Stimulated activated naive B cell treated with anti-CD40 and anti-IgM and Interleukin-4, amounts not matched to agents 10 μg/mL and 1 μg/mL and 100 μg/mL, for 72 hours (primary cell): ENCODE measurements around the gene PPIL1.

Source experiments
- ATAC-seq, 2 donors: fragments of 150-1000 bp; cut with Tn5 transposase; replicated peaks; 2 replicates each; pipeline ENCODE4 v1.10.0; 2021; ENCODE audit warnings: moderate library complexity in 1 of 2
- DNase-seq: peaks from one replicate; pipeline ENCODE4 v3.0.0; 2021
- H3K27ac Mint-ChIP-seq: one replicate; pipeline ENCODE4 v1.8.0; 2022; ENCODE audit warnings: mild to moderate bottlenecking, mixed read lengths
- H3K27me3 Mint-ChIP-seq, 2 donors: one replicate each; pipeline ENCODE4 v1.8.0; 2022; ENCODE audit warnings: mixed read lengths in 2 of 2
- H3K36me3 Mint-ChIP-seq, 2 donors: one replicate each; pipeline ENCODE4 v1.8.0; 2022; ENCODE audit warnings: mixed read lengths in 2 of 2, mild to moderate bottlenecking in 1 of 2
- H3K4me1 Mint-ChIP-seq, 2 donors: one replicate each; pipeline ENCODE4 v1.8.0; 2022; ENCODE audit warnings: mixed read lengths in 2 of 2, mild to moderate bottlenecking in 1 of 2
- H3K4me3 Mint-ChIP-seq, 2 donors: one replicate each; pipeline ENCODE4 v1.8.0; 2022; ENCODE audit warnings: mild to moderate bottlenecking in 2 of 2, mixed read lengths in 2 of 2, moderate library complexity in 1 of 2
- H3K9me3 Mint-ChIP-seq, 2 donors: one replicate each; pipeline ENCODE4 v1.8.0; 2022; ENCODE audit warnings: mixed read lengths in 2 of 2, mild to moderate bottlenecking in 1 of 2

The PPIL1 gene

DNA sequence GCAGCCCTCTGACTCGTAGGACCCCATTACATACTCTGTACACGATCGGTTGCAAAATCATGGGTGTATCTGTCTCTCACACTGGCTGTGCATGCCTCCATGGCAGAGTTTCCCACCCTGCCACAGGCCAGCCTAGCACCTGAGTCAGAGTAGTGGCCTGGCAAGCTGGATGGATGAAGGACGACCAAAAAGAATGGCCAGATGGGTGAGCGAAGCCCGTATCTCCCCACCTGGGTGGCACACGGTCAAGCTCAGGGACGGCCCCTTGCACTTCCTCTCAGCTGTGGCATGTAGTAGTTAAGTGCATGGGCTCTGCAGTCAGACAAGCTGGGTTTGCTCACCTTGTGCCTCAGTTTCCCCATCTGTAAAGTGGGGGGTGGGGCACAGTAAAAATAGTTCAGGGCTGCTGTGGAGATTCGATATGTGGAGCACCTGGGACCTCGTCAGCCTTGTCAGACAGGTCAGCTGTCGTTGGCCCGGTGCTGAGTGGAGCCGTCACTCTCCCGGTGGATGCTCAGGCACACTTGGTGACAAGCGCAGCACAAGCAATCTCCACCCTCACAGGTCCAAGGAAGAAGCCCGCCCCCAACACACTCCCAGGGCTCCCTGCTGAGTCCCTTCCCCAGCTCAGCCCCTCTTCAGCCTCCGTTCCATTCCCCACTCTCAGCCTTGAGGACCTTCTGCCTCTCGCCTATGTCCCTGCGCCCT lies 47.9 kb downstream of the PPIL1 start:
- ATAC-seq: no peak
- H3K4me1 Mint-ChIP-seq: peaks cover 5 to 8% of the 10 kb centered on the region in 2 donors
- no peaks in the 10 kb centered on the region for H3K9me3 Mint-ChIP-seq

DNA sequence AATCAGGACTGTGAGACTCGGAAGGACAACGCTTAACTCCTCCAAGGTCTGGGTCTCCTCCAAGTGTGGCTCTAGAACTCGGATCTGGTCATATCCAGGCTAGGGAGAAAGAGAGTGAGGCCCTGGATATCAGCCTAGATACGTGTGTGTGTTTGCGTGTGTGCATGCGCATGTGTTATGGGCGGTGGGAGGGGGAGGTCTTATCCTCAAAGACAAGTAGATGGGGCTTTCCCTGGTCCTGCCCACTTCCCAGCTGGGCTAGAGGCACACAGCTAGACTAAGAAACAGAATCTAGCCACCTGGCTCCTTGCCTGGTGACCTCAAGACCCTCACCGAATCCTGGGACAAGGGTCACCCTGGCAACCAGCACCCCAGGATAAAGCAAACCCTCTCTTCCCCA lies 48.6 kb downstream of the PPIL1 start:
- H3K36me3 Mint-ChIP-seq: no peaks in the 10 kb centered on the region
- ATAC-seq (no peak), DNase-seq (no peak)
- H3K9me3 Mint-ChIP-seq: no peaks in the 10 kb centered on the region
- no peak overlapping the region for H3K27ac Mint-ChIP-seq
- no peak overlapping the region for H3K4me3 Mint-ChIP-seq
- H3K27me3 Mint-ChIP-seq: peaks cover 27 to 30% of the 10 kb centered on the region in 2 donors
- H3K4me1 Mint-ChIP-seq: peaks cover 5 to 8% of the 10 kb centered on the region in 2 donors

More for the DNA sequence above, 47.9 kb downstream of the PPIL1 start:
- H3K36me3 Mint-ChIP-seq: no peaks in the 10 kb centered on the region
- H3K27me3 Mint-ChIP-seq: peaks cover 27 to 30% of the 10 kb centered on the region in 2 donors
- no peak for DNase-seq
- no peak overlapping the region for H3K27ac Mint-ChIP-seq
- H3K4me3 Mint-ChIP-seq: no peak overlapping the region

DNA sequence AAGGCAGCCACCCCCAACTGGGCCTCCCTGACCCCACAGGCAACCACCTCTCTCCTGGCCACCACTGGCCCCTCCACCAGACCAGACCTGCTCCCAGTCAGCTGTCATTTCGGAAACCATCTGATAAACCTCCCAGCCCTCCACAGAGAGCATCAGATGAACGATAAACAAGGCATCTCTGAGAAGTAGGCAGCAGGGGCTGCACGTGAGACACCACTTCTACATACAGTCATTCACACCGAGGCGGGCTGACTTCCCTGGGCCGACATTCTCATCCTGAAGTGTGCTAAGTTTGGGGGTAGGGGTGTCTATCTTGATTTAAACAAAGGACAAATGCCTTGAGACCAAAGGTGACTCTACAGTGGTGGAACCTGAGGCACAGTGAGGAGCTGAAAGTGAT lies 49.2 kb downstream of the PPIL1 start:
- Mint-ChIP-seq H3K36me3 (no peaks in the 10 kb centered on the region), H3K27ac (no peak overlapping the region), H3K4me3 (no peak overlapping the region), H3K9me3 (no peaks in the 10 kb centered on the region), H3K4me1 (peaks cover 5 to 8% of the 10 kb centered on the region in 2 donors), H3K27me3 (peaks cover 27 to 30% of the 10 kb centered on the region in 2 donors)
- ATAC-seq: no peak
- DNase-seq: no peak

DNA sequence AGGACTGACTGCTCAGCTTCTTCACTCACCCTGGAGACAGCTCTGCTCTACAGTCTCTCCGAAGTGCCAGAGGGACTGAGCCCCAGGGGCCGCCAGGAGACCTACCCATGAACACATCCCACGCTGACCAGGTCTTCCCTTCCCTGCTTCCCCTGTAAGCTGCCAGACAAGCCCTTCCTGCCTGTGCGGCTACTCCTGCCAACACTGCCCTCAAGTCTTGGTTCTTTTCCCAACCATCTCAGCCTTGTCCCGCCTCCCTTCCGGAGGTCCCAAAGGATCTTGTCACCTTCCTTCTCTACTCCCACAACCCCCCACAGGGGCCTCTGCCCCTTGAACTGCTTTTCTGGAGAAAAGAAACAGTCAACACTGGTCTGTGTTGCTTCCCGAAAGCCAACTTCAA lies 50.4 kb downstream of the PPIL1 start:
- Mint-ChIP-seq H3K27me3 (peaks cover 27 to 30% of the 10 kb centered on the region in 2 donors), H3K36me3 (no peaks in the 10 kb centered on the region), H3K4me1 (peaks cover 5 to 8% of the 10 kb centered on the region in 2 donors), H3K9me3 (no peaks in the 10 kb centered on the region), H3K4me3 (no peak overlapping the region), H3K27ac (no peak overlapping the region)
- DNase-seq: no peak
- no peak for ATAC-seq

DNA sequence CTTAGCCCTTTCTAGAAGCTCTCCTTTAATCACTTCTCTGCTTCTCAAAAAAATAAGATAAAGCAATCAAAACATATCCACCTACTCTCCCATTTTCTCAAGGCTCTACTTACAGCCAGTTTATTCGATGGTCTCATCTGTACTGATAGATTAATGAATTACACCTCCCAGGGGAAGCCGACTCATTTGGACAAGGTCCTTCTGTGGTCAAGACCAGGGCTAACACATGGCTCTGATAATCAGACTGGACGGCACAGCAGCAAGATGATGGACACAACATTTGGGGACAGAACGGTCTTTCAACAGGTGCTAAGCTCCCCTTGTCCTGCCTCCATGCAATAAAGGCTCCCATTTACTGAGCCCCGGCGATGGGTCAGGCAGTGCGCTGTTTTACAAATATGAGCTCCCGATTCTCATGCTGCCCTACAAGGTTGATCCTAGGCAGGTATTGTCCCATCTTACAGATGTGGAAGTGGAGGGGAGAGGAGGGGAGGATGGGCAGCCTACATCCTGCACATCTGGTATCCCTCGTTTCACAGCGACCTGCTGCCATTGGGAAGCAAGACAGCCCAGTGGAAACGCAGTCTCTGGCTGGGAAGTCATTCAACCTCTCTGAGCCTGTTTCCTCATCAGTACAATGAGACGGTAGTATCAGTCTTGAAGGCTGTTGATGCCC lies 51.0 kb downstream of the PPIL1 start:
- no peak overlapping the region for H3K27ac Mint-ChIP-seq
- ATAC-seq (no peak), DNase-seq (no peak)
- H3K4me1 Mint-ChIP-seq: peaks cover 5 to 8% of the 10 kb centered on the region in 2 donors
- peaks cover 27 to 30% of the 10 kb centered on the region in 2 donors for H3K27me3 Mint-ChIP-seq
- no peaks in the 10 kb centered on the region for H3K36me3 Mint-ChIP-seq
- H3K4me3 Mint-ChIP-seq: no peak overlapping the region
- H3K9me3 Mint-ChIP-seq: no peaks in the 10 kb centered on the region

DNA sequence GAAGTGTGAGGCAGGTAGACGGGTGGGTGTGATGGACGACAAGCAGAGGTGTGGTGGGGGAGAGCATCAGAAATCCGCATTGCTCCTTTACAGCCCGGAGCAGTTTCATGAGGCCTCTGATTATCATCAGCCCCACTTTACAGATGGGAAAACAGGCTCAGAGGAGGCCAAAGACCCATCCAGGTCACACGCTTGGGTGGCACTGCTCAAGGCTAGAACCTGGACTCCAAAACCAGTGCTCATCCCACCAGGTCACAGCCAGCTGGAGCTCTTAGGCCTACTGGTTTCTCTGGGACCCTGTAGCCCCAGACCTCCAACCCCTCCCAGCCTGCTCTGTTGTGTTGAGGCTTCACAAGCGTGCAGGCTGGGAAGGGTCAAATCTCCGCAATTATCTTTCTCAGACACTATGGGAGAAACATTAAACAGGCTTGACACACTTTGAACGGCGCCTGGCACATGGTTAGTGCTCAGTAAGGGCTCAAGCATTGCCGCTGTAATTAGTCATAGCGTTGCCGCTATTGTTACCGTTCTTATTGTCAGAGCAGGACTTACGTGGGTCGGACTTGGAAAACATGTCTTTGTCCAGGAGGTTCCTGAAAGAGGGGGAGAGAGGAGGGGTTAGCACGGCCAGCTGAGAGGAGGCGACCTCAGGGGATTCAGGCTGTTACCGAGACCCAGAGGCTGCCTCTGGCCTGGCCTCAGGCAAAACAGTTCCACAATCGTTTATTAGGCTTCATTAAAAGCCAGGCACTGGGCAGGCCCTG lies 51.9 kb downstream of the PPIL1 start:
- ATAC-seq: no peak
- no peak overlapping the region for H3K4me3 Mint-ChIP-seq
- H3K27me3 Mint-ChIP-seq: peaks cover 27 to 30% of the 10 kb centered on the region in 2 donors
- H3K4me1 Mint-ChIP-seq: peaks cover 5 to 7% of the 10 kb centered on the region in 2 donors
- no peak for DNase-seq
- no peaks in the 10 kb centered on the region for H3K36me3 Mint-ChIP-seq
- H3K27ac Mint-ChIP-seq: no peak overlapping the region
- H3K9me3 Mint-ChIP-seq: no peaks in the 10 kb centered on the region

DNA sequence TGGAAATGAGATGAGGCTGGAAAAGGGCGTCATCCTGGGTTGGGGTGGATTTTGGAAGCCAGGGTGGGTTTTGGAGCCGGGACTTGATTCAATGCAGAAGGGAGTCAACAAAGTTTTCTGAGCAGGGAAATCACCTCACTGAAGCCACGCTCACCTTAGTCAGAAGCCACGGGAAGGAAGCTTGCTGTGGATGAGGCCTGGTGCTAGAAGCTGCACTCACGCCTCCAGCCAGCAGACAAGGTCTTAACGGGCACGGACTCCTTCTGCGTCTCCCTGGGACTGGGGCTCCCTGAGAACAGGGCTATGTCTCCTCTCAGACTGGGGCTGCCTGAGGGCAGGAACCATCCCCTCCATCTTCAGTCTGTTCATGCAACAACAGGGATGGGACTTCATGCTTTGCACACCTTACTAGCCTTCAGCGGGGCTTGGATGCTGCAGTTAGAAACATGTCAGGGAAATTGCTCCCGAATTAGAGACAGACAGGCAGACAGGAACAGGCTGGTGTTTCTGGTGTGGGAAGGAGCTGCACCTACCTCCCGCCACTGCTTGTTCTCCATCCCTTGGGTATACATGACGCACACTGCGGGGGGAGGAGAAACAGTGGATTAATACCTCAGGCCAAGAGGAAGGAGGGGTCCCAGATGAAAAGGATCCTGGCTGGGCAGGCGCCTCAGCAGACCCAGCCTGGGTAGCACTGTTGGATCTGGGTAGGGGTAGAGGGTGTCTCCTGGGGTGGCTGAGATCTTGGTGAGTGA lies 52.8 kb downstream of the PPIL1 start:
- H3K27me3 Mint-ChIP-seq: peaks cover 17 to 21% of the 10 kb centered on the region in 2 donors

DNA sequence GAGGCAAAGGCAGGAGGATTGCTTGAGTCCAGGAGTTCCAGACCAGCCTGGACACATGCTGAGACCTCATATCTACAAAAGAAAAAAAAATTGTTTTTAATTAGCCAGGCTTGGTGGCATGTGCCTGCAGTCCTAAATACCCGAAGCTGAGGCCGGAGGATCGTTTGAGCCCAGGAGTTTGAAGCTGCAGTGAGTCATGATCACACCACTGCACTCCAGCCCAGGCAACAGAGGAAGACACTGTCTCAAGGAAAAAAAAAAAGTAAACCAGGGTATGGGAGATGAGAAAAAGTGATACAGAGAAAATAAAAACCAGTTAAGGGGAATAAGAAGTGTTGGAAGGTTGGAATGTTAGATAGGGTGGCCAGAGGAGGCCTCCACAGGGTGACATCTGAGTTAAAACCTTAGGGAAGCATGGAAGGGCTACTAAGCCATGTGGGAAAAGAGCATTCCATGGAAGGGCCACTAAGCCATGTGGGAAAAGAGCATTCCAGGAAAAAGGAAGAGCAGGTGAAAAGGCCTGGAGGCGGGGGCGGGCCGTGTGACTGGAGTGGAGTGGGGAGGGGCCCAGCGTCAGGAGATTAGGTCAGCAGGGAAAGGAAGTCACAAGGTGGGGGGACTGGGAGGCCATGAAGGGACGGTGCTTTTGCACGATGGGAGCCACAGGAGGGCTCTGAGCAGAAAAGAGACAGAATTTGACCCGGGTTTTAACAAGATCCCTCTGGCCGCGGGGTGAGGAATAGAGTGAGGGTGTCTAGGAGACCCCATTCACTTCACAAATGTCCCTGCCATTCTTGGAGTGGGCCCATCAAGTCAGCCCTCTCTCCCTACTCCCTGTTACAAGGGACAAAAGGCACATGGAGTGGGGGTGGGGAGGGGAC lies 53.7 kb downstream of the PPIL1 start:
- Mint-ChIP-seq H3K9me3 (no peaks in the 10 kb centered on the region), H3K36me3 (no peaks in the 10 kb centered on the region), H3K27me3 (peaks cover 11 to 16% of the 10 kb centered on the region in 2 donors), H3K4me1 (no peaks in the 10 kb centered on the region), H3K27ac (no peak overlapping the region), H3K4me3 (no peak overlapping the region)
- ATAC-seq (no peak), DNase-seq (no peak)

More for the DNA sequence above, 52.8 kb downstream of the PPIL1 start:
- no peaks in the 10 kb centered on the region for H3K36me3 Mint-ChIP-seq
- no peak overlapping the region for H3K4me3 Mint-ChIP-seq
- H3K27ac Mint-ChIP-seq: no peak overlapping the region
- no peaks in the 10 kb centered on the region for H3K4me1 Mint-ChIP-seq
- DNase-seq (no peak), ATAC-seq (no peak)
- no peaks in the 10 kb centered on the region for H3K9me3 Mint-ChIP-seq

DNA sequence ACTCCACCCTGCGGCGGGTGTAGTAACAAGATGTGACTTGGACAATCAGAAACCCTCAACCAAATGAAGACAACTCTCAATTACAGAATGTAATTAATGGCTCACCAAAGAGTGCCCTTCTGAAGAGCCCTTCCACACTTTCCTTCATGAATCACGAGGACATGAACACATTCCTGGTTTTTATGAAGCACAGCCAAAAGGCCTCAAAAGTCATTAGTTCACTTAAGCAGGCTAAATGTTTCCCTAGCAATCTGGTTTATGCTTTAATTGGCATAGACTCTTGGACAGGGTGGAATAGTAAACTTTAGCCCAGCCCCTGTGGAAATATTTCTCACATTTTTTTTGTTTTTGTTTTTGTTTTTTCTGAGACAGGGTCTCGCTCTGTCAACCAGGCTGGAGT lies 55.8 kb downstream of the PPIL1 start:
- peaks cover 6 to 10% of the 10 kb centered on the region in 2 donors for H3K27me3 Mint-ChIP-seq
- ATAC-seq (no peak), DNase-seq (no peak)
- no peaks in the 10 kb centered on the region for H3K36me3 Mint-ChIP-seq
- no peaks in the 10 kb centered on the region for H3K9me3 Mint-ChIP-seq
- H3K4me1 Mint-ChIP-seq: peaks cover 0 to 1% of the 10 kb centered on the region in 2 donors
- no peak overlapping the region for H3K27ac Mint-ChIP-seq
- H3K4me3 Mint-ChIP-seq: no peak overlapping the region

DNA sequence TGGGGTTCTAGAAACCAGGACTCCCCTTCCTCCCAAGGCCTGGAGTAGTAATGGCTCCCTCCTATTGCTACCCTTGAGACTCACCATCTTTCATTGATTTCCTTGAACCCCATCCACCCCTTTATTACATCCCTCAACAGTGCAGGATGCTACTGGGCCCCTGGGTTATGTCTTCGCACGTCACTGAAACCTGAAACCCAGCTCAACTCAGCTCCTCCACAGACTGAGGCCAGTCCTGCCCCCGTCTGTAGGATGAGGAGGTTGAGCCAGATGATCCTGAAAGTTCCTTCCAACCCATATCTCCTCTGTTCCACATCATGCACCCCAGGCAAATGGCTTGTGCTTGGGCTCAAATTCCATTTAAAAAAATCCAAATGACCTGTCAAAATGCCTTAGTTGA lies 56.8 kb downstream of the PPIL1 start:
- ATAC-seq (no peak), DNase-seq (no peak)
- no peak overlapping the region for H3K27ac Mint-ChIP-seq
- no peaks in the 10 kb centered on the region for H3K9me3 Mint-ChIP-seq
- H3K4me3 Mint-ChIP-seq: no peak overlapping the region
- H3K27me3 Mint-ChIP-seq: peaks cover 6 to 10% of the 10 kb centered on the region in 2 donors
- H3K36me3 Mint-ChIP-seq: no peaks in the 10 kb centered on the region
- peaks cover 0 to 1% of the 10 kb centered on the region in 2 donors for H3K4me1 Mint-ChIP-seq

DNA sequence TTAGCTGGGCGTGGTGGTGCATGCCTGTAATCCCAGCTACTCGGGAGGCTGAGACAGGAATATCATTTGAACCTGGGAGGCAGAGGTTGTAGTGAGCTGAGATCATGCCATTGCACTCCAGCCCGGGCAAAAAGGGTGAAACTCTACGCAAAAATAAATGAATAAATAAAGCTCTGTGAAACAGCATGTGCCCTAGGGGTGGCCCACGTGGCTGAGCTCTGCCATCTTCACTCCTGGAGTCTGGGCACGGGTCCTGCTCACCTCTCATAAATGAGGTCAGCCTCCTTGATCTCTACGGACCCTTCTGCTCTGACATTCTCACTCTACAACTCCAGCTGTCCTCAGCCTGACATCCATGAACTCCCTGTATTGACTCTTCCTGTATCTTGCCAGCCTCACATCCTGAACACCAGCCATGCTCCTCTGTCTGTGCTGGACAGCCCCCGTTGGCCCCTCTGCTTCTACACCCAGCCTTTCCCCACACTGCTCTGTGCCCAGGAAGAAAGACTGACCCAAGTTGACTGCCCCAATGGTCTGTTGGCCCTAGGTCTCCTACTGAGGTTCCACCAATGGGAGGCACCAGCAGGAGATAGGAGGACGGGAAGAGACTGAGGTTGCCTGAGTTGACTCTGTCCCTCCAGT lies 57.3 kb downstream of the PPIL1 start:
- H3K27me3 Mint-ChIP-seq: peaks cover 4 to 9% of the 10 kb centered on the region in 2 donors
- no peak for DNase-seq
- H3K4me1 Mint-ChIP-seq: peaks cover 0 to 1% of the 10 kb centered on the region in 2 donors
- H3K4me3 Mint-ChIP-seq: no peak overlapping the region
- H3K36me3 Mint-ChIP-seq: no peaks in the 10 kb centered on the region
- no peak for ATAC-seq
- H3K27ac Mint-ChIP-seq: no peak overlapping the region
- no peaks in the 10 kb centered on the region for H3K9me3 Mint-ChIP-seq

DNA sequence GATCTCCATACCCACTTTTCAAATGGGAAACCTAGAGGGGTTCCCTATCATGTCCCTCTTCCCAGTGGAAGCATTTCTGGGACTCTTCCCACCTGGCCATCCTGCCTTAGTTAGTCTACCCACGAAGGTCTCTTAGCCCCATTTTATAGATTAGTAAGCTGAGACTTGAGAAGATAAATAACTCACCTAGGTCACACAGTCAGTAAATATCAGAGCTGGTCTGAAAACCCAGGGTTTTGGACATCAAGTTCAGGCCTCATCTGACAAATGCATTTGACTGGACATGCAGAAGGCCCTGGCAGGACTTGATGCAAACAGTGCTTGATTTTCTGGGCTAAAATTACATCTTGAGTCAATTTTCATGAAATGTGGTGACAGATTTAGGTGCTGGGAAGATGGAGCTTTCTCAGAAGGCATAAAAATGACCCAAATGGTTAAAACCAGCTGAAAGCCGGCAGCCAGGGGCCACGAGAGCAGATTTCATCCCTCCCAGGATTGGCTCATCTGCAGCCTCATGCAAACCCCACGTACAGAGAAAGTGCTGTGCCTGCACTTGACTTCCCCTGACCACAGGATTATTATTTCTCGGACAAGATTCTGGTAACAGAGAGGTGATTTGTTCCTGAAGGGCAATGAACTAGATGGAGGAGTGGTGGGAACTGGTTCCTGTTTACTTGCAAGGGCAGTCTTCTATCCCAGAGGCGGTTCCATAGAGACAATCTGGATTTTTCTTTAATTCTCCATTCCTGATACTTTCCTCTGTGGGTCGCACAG lies 58.5 kb downstream of the PPIL1 start:
- Mint-ChIP-seq H3K4me1 (peaks cover 0 to 1% of the 10 kb centered on the region in 2 donors), H3K36me3 (no peaks in the 10 kb centered on the region), H3K4me3 (no peak overlapping the region), H3K27me3 (peaks cover 0 to 4% of the 10 kb centered on the region in 2 donors), H3K9me3 (no peaks in the 10 kb centered on the region), H3K27ac (no peak overlapping the region)
- ATAC-seq (no peak), DNase-seq (no peak)
